ENCODE data around the gene C1QL2. TPM values are rescaled to one million over a fixed set of nuclear protein-coding genes. Genes with fewer than 3 reads are reported as not detected.

C1QL2 gene
- total RNA-seq, 6 donors from 2014 or later, result not detected

- DNase-seq, result no peak
- ATAC-seq (ENCODE audit: low FRiP score in 2 of 2), result no peak
- Histone ChIP-seq H3K27me3 (no peaks in the 10 kb centered on the region), H3K4me3 (no peak overlapping the region), H3K27ac (no peak overlapping the region), H3K4me1 (no peaks in the 10 kb centered on the region), H3K9me3 (peaks cover 0 to 12% (median 6%) of the 10 kb centered on the region in 4 donors), H3K36me3 (no peaks in the 10 kb centered on the region)
- TF ChIP-seq EP300 (IDR thresholded peaks at IDR 0.05) (no peak), POLR2A (IDR thresholded peaks at IDR 0.05) (no peak), POLR2AphosphoS5 (IDR thresholded peaks at IDR 0.05) (no peak), CTCF (IDR thresholded peaks at IDR 0.05) (no peak)
- 34 to 40% methylated on average over 3 of the region's 3 CpGs for WGBS, 2 donors
Measured at GRCh38 chr2:119109866-119110265, 48.7 kb downstream of the C1QL2 start.

GRCh38 chr2:119108186-119108585, 50.4 kb downstream of the C1QL2 start:
- Histone ChIP-seq H3K9me3 (peaks cover 0 to 12% (median 6%) of the 10 kb centered on the region in 4 donors), H3K27me3 (no peaks in the 10 kb centered on the region), H3K36me3 (no peaks in the 10 kb centered on the region), H3K27ac (no peak overlapping the region), H3K4me1 (no peaks in the 10 kb centered on the region), H3K4me3 (no peak overlapping the region)
- TF ChIP-seq POLR2AphosphoS5 (IDR thresholded peaks at IDR 0.05) (no peak), EP300 (IDR thresholded peaks at IDR 0.05) (no peak), CTCF (IDR thresholded peaks at IDR 0.05) (no peak), POLR2A (IDR thresholded peaks at IDR 0.05) (no peak)
- no peak for DNase-seq
- no peak for ATAC-seq (ENCODE audit: low FRiP score in 2 of 2)
- 61% methylated on average over 3 of the region's 3 CpGs for WGBS, 2 donors

GRCh38 chr2:119106301-119106897, 52.2 kb downstream of the C1QL2 start:
- Histone ChIP-seq H3K4me3 (no peak overlapping the region), H3K27ac (no peak overlapping the region), H3K4me1 (no peaks in the 10 kb centered on the region), H3K27me3 (no peaks in the 10 kb centered on the region), H3K9me3 (peaks cover 0 to 11% (median 5%) of the 10 kb centered on the region in 4 donors), H3K36me3 (no peaks in the 10 kb centered on the region)
- TF ChIP-seq CTCF (IDR thresholded peaks at IDR 0.05), result no peak
- no peak for TF ChIP-seq POLR2AphosphoS5 (IDR thresholded peaks at IDR 0.05)
- TF ChIP-seq EP300 (IDR thresholded peaks at IDR 0.05), result no peak
- no peak for TF ChIP-seq POLR2A (IDR thresholded peaks at IDR 0.05)
- DNase-seq (no peak), ATAC-seq (ENCODE audit: low FRiP score in 2 of 2) (no peak)
- 31 to 32% methylated on average over 5 of the region's 5 CpGs for WGBS, 2 donors

Small RNAs within 50 kb of the gene (small RNA-seq; reads per million reads assigned to genes)
- 0 reads per million in 4 donors for gene RN7SL468P

Other genes with a start within 250 kb of the C1QL2 start
- 100 to 1,000 TPM; 148 to 499 (median 316) TPM for gene MARCO, start 216.6 kb downstream of the C1QL2 start, total RNA-seq
- gene STEAP3, start 65.1 kb upstream of the C1QL2 start, total RNA-seq, result 10 to 100 TPM; 18.1 to 26.6 (median 22.4) TPM
- 10 to 100 TPM in 2 of 6 donors, 1 to 10 TPM in 3, not detected in 1; 3.3 to 14.7 (median 6.2) TPM for gene C2orf76, start 208.1 kb upstream of the C1QL2 start, total RNA-seq
- gene DBI, start 208.2 kb upstream of the C1QL2 start, total RNA-seq, result 100 to 1,000 TPM in 5 of 6 donors, 10 to 100 TPM in 1; 60.8 to 250 (median 159) TPM